GM12878 (cell line): ENCODE data around the gene CLRN1. TPM values are rescaled to one million over a fixed set of nuclear protein-coding genes. Genes with fewer than 3 reads are reported as not detected.

Experiments used
- ATAC-seq: fragments of 200-7000 bp; cut with Tn5 transposase; 3 replicates; pipeline ENCODE4 v1.9.1; 2020; ENCODE audit warnings: mild to moderate bottlenecking, moderate library complexity
- BruUV-seq: library from RNA; stranded (reverse); fragments of 400-500 nt; replicated peaks from 2 replicates; lab custom pipeline; 2021; lab: Mats Ljungman, UMichigan
- CTCF ChIA-PET: fragments of 300-600 bp; sonication (Branson Sonifier 250); formaldehyde crosslinking; extraction: SDS; loops from one replicate; lab custom pipeline; 2021; ENCODE audit warnings: inconsistent platforms; lab: Yijun Ruan, JAX
- POLR2A ChIA-PET: fragments of 350-600 bp; formaldehyde crosslinking; extraction: SDS; loops from one replicate; lab custom pipeline; 2021; ENCODE audit warnings: inconsistent platforms; lab: Charles Lee
- RAD21 ChIA-PET: fragments of 300-600 bp; sonication (Branson Sonifier 250); formaldehyde crosslinking; loops from one replicate; lab custom pipeline; 2023; ENCODE audit warnings: antibody characterized with exemption; ENCODE audit not compliant: unreplicated experiment; lab: Charles Lee
- SMC1A ChIA-PET: fragments of 300-600 bp; sonication (Branson Sonifier 250); formaldehyde crosslinking; loops from one replicate; lab custom pipeline; 2023; ENCODE audit not compliant: unreplicated experiment, uncharacterized antibody; lab: Charles Lee
- DNase-seq: peaks from one replicate; pipeline ENCODE4 v3.0.0-alpha.2; 2011; ENCODE audit warnings: low read depth, low spot score
- FAIRE-seq: peaks from 3 replicates; lab custom pipeline; 2011; peaks lifted over from hg19 to GRCh38; lab: Jason Lieb, UNC
- H2AFZ ChIP-seq: 2 replicates; pipeline ENCODE4 v1.6.0; 2011; ENCODE audit warnings: low read depth, low read length, control low read depth; ENCODE audit not compliant: control insufficient read depth
- H3K27ac ChIP-seq: 2 replicates; pipeline ENCODE4 v1.5.1; 2011; ENCODE audit warnings: control low read depth; ENCODE audit not compliant: control insufficient read depth, insufficient read depth
- H3K27me3 ChIP-seq, 2 experiments: replicated peaks in 1 of 2; 2 replicates each; pipeline versions ENCODE4 v1.6.0 to v1.6.1; 2011; ENCODE audit warnings: low read length in 1 of 2; ENCODE audit not compliant: control insufficient read depth in 2 of 2, insufficient read depth in 2 of 2
- H3K36me3 ChIP-seq, 2 experiments: 2 replicates each; pipeline ENCODE4 v1.5.1; 2011; ENCODE audit warnings: low read length in 1 of 2; ENCODE audit not compliant: control insufficient read depth in 2 of 2, insufficient read depth in 2 of 2
- H3K4me1 ChIP-seq: 2 replicates; pipeline ENCODE4 v1.6.1; 2011; ENCODE audit warnings: mild to moderate bottlenecking, low read length, moderate library complexity, mixed read lengths; ENCODE audit not compliant: control insufficient read depth, insufficient read depth
- H3K4me2 ChIP-seq: 2 replicates; pipeline ENCODE4 v1.6.0; 2011; ENCODE audit warnings: control low read depth; ENCODE audit not compliant: control insufficient read depth, insufficient read depth
- H3K4me3 ChIP-seq: fragments of 200-600 bp; sonication (generic); 2 replicates; pipeline ENCODE4 v1.5.1; 2016
- H3K79me2 ChIP-seq: 2 replicates; pipeline ENCODE4 v1.6.0; 2011; ENCODE audit warnings: low read length; ENCODE audit not compliant: control insufficient read depth, insufficient read depth
- H3K9ac ChIP-seq: 2 replicates; pipeline ENCODE4 v1.8.0; 2011; ENCODE audit warnings: low read length, control low read depth, mixed read lengths; ENCODE audit not compliant: control insufficient read depth, insufficient read depth
- H3K9me3 ChIP-seq: replicated peaks from 3 replicates; pipeline ENCODE4 v1.5.1; 2011; ENCODE audit warnings: mild to moderate bottlenecking, low read length; ENCODE audit not compliant: control insufficient read depth, insufficient read depth
- H4K20me1 ChIP-seq: 2 replicates; pipeline ENCODE4 v1.6.0; 2011; ENCODE audit not compliant: control insufficient read depth, insufficient read depth
- BHLHE40 ChIP-seq, 2 experiments: fragments of 450-650 bp in 1 of 2; IDR thresholded peaks; 2 replicates each; pipeline ENCODE4 v1.6.1; 2011 to 2017; ENCODE audit warnings: low read depth in 2 of 2, borderline replicate concordance in 1 of 2, improper control_type of control experiment in 1 of 2, low read length in 1 of 2, mild to moderate bottlenecking in 1 of 2
- ETV6 ChIP-seq, 2 experiments: fragments of 450-650 bp in 1 of 2; IDR thresholded peaks in 1 of 2; conservative IDR thresholded peaks in 1 of 2; 2 replicates each; pipeline ENCODE4 v1.6.1; 2014; ENCODE audit warnings: antibody characterized with exemption in 1 of 2, borderline replicate concordance in 1 of 2, low read depth in 1 of 2, mild to moderate bottlenecking in 1 of 2, moderate library complexity in 1 of 2
- HDGF ChIP-seq: fragments of 450-650 bp; IDR thresholded peaks from 2 replicates; pipeline ENCODE4 v1.6.1; 2016; ENCODE audit warnings: antibody characterized with exemption
- MTA3 ChIP-seq: IDR thresholded peaks from 2 replicates; pipeline ENCODE4 v1.6.1; 2012; ENCODE audit warnings: low read length, inconsistent platforms, borderline replicate concordance
- PML ChIP-seq: IDR thresholded peaks from 2 replicates; pipeline ENCODE4 v1.6.1; 2012; ENCODE audit warnings: low read length, inconsistent platforms
- POLR2A ChIP-seq: IDR thresholded peaks from 2 replicates; pipeline ENCODE4 v1.6.1; 2011; ENCODE audit warnings: low read depth, mild to moderate bottlenecking, low read length
- RAD51 ChIP-seq: fragments of 450-650 bp; IDR thresholded peaks from 2 replicates; pipeline ENCODE4 v1.6.1; 2016; ENCODE audit warnings: moderate library complexity, mild to moderate bottlenecking, inconsistent platforms
- SMAD5 ChIP-seq: IDR thresholded peaks from 2 replicates; pipeline ENCODE4 v1.6.1; 2016; ENCODE audit warnings: antibody characterized with exemption, low read depth
- STAT1 ChIP-seq: fragments of 450-650 bp; conservative IDR thresholded peaks from 2 replicates; pipeline ENCODE4 v1.6.1; 2014; ENCODE audit warnings: antibody characterized with exemption, mild to moderate bottlenecking
- TARDBP ChIP-seq: IDR thresholded peaks from 2 replicates; pipeline ENCODE4 v1.6.1; 2016; ENCODE audit warnings: borderline replicate concordance
- TBL1XR1 ChIP-seq: IDR thresholded peaks from 2 replicates; pipeline ENCODE4 v1.6.1; 2012; ENCODE audit warnings: low read depth, low read length, improper control_type of control experiment
- YBX1 ChIP-seq: fragments of 450-650 bp; IDR thresholded peaks from 2 replicates; pipeline ENCODE4 v1.6.1; 2016; ENCODE audit warnings: antibody characterized with exemption
- ZBTB11 ChIP-seq: fragments of 450-650 bp; formaldehyde crosslinking; IDR thresholded peaks from 2 replicates; pipeline ENCODE4 v1.5.0; 2022; ENCODE audit warnings: mild to moderate bottlenecking, missing genetic modification characterization
- WGBS: methylation state at CpG from one replicate; pipeline ENCODE4 v1.1.6; 2016; ENCODE audit warnings: low lambda C conversion rate; ENCODE audit not compliant: insufficient replicate concordance, insufficient coverage; ENCODE audit errors: missing lambda C conversion rate; 5-methylcytosine and 5-hydroxymethylcytosine counted together
- in situ Hi-C: fragments of 300-500 bp; cut with MboI; formaldehyde crosslinking; loops from 9 replicates; pipeline ENCODE4 v1.14.3; 2018; ENCODE audit warnings: mixed read lengths
- intact Hi-C: fragments of 100-400 bp; cut with micrococcal nuclease; formaldehyde crosslinking; loops from one replicate; pipeline ENCODE4 v1.14.2; 2022; ENCODE audit not compliant: unreplicated experiment
- polyA plus RNA-seq, 11 experiments: library from polyadenylated mRNA; depleted of rRNA in 4 of 11; unstranded in 6 of 11; stranded (reverse) in 5 of 11; fragments of >200 nt; fragmentation: Nextera tagmentation in 4 of 11; fragmentation: Illumina TruSeq in 1 of 11; extraction: Ambion mirVana in 4 of 11; extraction: Trizol in 1 of 11; gene quantifications; 1 replicate in 1 of 11; 2 replicates in 10 of 11; pipeline versions ENCODE4 v1.2.1 to v1.2.3, GENCODE V29; 2011 to 2016; ENCODE audit warnings: inconsistent platforms in 2 of 11, missing spikeins in 2 of 11, low read depth in 1 of 11
- total RNA-seq, 4 experiments: library from RNA; depleted of rRNA in 3 of 4; stranded (reverse); fragments of >200 nt in 3 of 4; fragmentation: Illumina TruSeq in 1 of 4; extraction: Trizol in 1 of 4; gene quantifications; 2 replicates each; pipeline versions ENCODE4 v1.2.1 to v1.2.3, GENCODE V29; 2013 to 2021
- TF ChIP-seq, protein P1 (sequence below): fragments of 150-350 bp; IDR thresholded peaks from 2 replicates; pipeline ENCODE4 v1.6.1; 2016; ENCODE audit warnings: low read depth, low read length

CLRN1 gene
- total and polyA plus RNA-seq, 10 of the 15 experiments (the other 5 are each of a cell fraction or from before 2014, with no cell fraction given), result not detected

DNA sequence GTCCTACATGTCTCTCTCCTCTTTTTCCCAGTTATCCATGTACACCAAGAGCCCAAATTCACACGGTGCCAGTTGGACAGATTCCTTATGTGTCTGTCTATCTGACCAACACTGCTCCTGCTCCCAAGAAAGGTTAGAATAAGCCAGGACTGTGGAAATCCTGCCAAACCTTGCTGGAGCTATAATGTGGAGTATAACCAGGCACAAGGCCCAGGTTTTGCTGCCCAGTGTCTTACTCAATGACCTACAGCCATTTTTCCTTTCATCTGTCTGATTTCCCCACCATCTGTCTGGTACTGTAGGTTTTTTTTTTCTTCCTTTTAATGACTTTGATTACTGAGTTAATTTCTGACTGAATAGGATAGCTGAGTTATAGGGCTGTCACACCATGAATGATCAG lies 40.8 kb downstream of the CLRN1 start:
- POLR2A ChIA-PET, result no interaction called here
- Histone ChIP-seq H3K27me3 (no peaks in the 10 kb centered on the region; a peak in 2 of 4 replicates), H2AFZ (no peak overlapping the region), H3K9me3 (no peaks in the 10 kb centered on the region), H3K79me2 (no peaks in the 10 kb centered on the region), H4K20me1 (no peaks in the 10 kb centered on the region), H3K4me1 (no peaks in the 10 kb centered on the region), H3K4me2 (no peak overlapping the region), H3K36me3 (no peaks in the 10 kb centered on the region), H3K4me3 (no peak overlapping the region), H3K9ac (no peak overlapping the region), H3K27ac (no peak overlapping the region)
- SMC1A ChIA-PET, result no interaction called here
- intact Hi-C loops (no loop called here), in situ Hi-C loops (no loop called here)
- RAD21 ChIA-PET, result no interaction called here
- ATAC-seq (no peak), FAIRE-seq (no peak), DNase-seq (no peak)
- no peak for TF ChIP-seq SMAD5
- no peak for TF ChIP-seq POLR2A
- no peak for TF ChIP-seq HDGF
- no peak for TF ChIP-seq STAT1
- CTCF ChIA-PET, result no interaction called here
- WGBS, result 0% methylated on average over 1 of the region's 1 CpG
- no TSS peak for BruUV-seq

DNA sequence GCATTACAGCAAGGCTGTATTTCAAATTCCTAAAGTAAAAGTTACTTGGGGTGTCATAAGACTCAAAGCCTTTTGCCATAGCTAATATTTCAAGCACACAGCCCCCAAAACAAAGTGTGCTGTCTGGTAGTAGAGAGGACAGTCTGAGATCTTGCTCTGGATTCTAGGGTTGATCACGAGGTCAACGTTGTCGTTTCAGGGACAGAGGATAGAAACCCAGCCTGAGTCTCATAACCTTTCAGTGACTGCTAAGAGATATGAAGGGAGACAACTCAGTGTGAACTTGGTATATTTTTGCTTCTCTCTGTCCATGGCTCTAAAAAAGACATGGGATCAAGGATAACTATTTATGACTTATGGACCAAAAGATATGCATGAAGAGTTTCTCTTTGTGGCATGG lies 41.7 kb downstream of the CLRN1 start:
- POLR2A ChIA-PET, result no interaction called here
- no peak for FAIRE-seq
- TF ChIP-seq ZBTB11 (CRISPR knock-in tag) (no peak), YBX1 (no peak), TBL1XR1 (no peak), PML (no peak), RAD51 (no peak), TARDBP (no peak), ETV6 (conservative IDR thresholded peaks at IDR 0.05 in 1 of 2, IDR thresholded peaks at IDR 0.05 in 1 of 2; ENCODE audit: borderline replicate concordance in 1 of 2, low read depth in 1 of 2) (no peak), BHLHE40 (IDR thresholded peaks at IDR 0.05; ENCODE audit: borderline replicate concordance in 1 of 2, low read depth in 2 of 2, low read length in 1 of 2) (no peak), MTA3 (no peak)
- TF ChIP-seq, protein P1, sequence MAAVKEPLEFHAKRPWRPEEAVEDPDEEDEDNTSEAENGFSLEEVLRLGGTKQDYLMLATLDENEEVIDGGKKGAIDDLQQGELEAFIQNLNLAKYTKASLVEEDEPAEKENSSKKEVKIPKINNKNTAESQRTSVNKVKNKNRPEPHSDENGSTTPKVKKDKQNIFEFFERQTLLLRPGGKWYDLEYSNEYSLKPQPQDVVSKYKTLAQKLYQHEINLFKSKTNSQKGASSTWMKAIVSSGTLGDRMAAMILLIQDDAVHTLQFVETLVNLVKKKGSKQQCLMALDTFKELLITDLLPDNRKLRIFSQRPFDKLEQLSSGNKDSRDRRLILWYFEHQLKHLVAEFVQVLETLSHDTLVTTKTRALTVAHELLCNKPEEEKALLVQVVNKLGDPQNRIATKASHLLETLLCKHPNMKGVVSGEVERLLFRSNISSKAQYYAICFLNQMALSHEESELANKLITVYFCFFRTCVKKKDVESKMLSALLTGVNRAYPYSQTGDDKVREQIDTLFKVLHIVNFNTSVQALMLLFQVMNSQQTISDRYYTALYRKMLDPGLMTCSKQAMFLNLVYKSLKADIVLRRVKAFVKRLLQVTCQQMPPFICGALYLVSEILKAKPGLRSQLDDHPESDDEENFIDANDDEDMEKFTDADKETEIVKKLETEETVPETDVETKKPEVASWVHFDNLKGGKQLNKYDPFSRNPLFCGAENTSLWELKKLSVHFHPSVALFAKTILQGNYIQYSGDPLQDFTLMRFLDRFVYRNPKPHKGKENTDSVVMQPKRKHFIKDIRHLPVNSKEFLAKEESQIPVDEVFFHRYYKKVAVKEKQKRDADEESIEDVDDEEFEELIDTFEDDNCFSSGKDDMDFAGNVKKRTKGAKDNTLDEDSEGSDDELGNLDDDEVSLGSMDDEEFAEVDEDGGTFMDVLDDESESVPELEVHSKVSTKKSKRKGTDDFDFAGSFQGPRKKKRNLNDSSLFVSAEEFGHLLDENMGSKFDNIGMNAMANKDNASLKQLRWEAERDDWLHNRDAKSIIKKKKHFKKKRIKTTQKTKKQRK, result no peak

More for the DNA sequence above, 41.7 kb downstream of the CLRN1 start:
- H3K4me3 ChIP-seq, result no peak overlapping the region
- no peaks in the 10 kb centered on the region for H3K36me3 ChIP-seq
- H3K9me3 ChIP-seq, result no peaks in the 10 kb centered on the region
- ChIA-PET SMC1A (no interaction called here), RAD21 (no interaction called here), CTCF (no interaction called here)
- no peaks in the 10 kb centered on the region for H3K4me1 ChIP-seq
- intact Hi-C loops (no loop called here), in situ Hi-C loops (no loop called here)
- H3K9ac ChIP-seq, result no peak overlapping the region
- no peak overlapping the region for H3K4me2 ChIP-seq
- no peak overlapping the region for H3K27ac ChIP-seq
- H3K27me3 ChIP-seq, result peaks cover 0 to 2% of the 10 kb centered on the region in 2 experiments; a peak in 2 of 4 replicates
- H3K79me2 ChIP-seq, result no peaks in the 10 kb centered on the region
- BruUV-seq, result no TSS peak
- ATAC-seq (no peak), DNase-seq (no peak)
- H2AFZ ChIP-seq, result no peak overlapping the region
- 29% methylated on average over 3 of the region's 3 CpGs for WGBS
- no peaks in the 10 kb centered on the region for H4K20me1 ChIP-seq
